Adrenal gland (tissue), 12 donors: Measurements from ENCODE around the gene TLX2. TPM values are rescaled to one million over a fixed set of nuclear protein-coding genes. Genes with fewer than 3 reads are reported as not detected.

Experiments used
- DNase-seq, 7 donors: peaks; one replicate each; pipeline ENCODE4 v3.0.0-alpha.2; 2019 to 2020
- H3K27ac ChIP-seq, 5 donors: fragments of 200-600 bp; sonication (generic) in 4 of 5; 1 replicate in 3 of 5; 2 replicates in 2 of 5; pipeline versions ENCODE4 v1.5.1 to v1.8.0; 2016 to 2020; ENCODE audit warnings: mild to moderate bottlenecking in 1 of 5
- H3K27me3 ChIP-seq: fragments of 200-600 bp; 2 replicates; pipeline ENCODE4 v1.8.0; 2021
- H3K36me3 ChIP-seq, 2 donors: fragments of 200-600 bp; replicated peaks in 1 of 2; 1 replicate in 1 of 2; 2 replicates in 1 of 2; pipeline versions ENCODE4 v1.5.1 to v1.8.0; 2018 to 2022
- H3K4me1 ChIP-seq, 2 donors: fragments of 200-600 bp; replicated peaks in 1 of 2; 1 replicate in 1 of 2; 2 replicates in 1 of 2; pipeline versions ENCODE4 v1.5.1 to v1.8.0; 2018 to 2021
- H3K4me3 ChIP-seq, 4 donors: fragments of 200-600 bp; sonication (generic) in 3 of 4; one replicate each; pipeline ENCODE4 v1.5.1; 2016 to 2018
- H3K9me3 ChIP-seq, 3 donors: fragments of 200-600 bp; sonication (generic) in 1 of 3; replicated peaks in 1 of 3; 1 replicate in 2 of 3; 2 replicates in 1 of 3; pipeline versions ENCODE4 v1.5.1 to v1.8.0; 2016 to 2021
- CTCF ChIP-seq, 6 experiments: fragments of 450-650 bp in 4 of 6; fragments of 200-600 bp in 2 of 6; sonication (generic) in 1 of 6; IDR thresholded peaks; 1 replicate in 5 of 6; 2 replicates in 1 of 6; pipeline versions ENCODE4 v1.5.1 to v1.8.0; 2016 to 2021; ENCODE audit warnings: antibody characterized with exemption in 6 of 6, mild to moderate bottlenecking in 2 of 6, moderate library complexity in 1 of 6
- POLR2A ChIP-seq, 2 donors: fragments of 450-650 bp; IDR thresholded peaks; one replicate each; pipeline ENCODE4 v1.6.1; 2017; ENCODE audit warnings: antibody characterized with exemption in 2 of 2, mild to moderate bottlenecking in 2 of 2, moderate library complexity in 1 of 2
- whole genome bisulfite sequencing, 4 donors: extraction: QIAGEN DNeasy Blood & Tissue Kit in 2 of 4; methylation state at CpG; one replicate each; pipeline versions ENCODE4 v1.1.5 to v1.1.7; 2013 to 2017; 5-methylcytosine and 5-hydroxymethylcytosine counted together
- intact Hi-C, 2 donors: fragments of 100-400 bp; cut with DNase I; formaldehyde crosslinking; loops; one replicate each; pipeline versions ENCODE4 v1.14.1 to v1.15.0; 2022 to 2023
- polyA plus RNA-seq, 3 donors: library from polyadenylated mRNA; stranded (reverse); fragments of 200-250 nt in 2 of 3; fragments of 350-450 nt in 1 of 3; fragmentation: Illumina TruSeq in 1 of 3; extraction: RNeasy Lipid Tissue Mini Kit (QIAGEN cat#74804) in 1 of 3; gene quantifications; one replicate each; pipeline ENCODE4 v1.2.3, GENCODE V29; 2013 to 2014
- total RNA-seq, 9 donors: library from RNA; depleted of rRNA in 4 of 9; stranded (reverse); fragments of >200 nt in 4 of 9; fragments of 120-200 nt in 1 of 9; fragmentation: NEBNext Ultra II Directional in 1 of 9; extraction: Animal tissue kit (Norgen Biotek cat#: 25700) in 1 of 9; gene quantifications; one replicate each; pipeline versions ENCODE4 v1.1.0 to v1.2.4, GENCODE V29; 2013 to 2023
- donor health status: healthy with polysubstance abuse.
- donor health status: Bipolar disorder and iron deficiency.
- donor health status: DM: yes; HTN: yes; CAD: no.
- donor health status: DM: no; HTN: no; CAD: no.
- donor health status: DM: no; HTN: no; CAD: no.
- donor health status: DM: yes; HTN: yes; CAD: no.

TLX2 gene
- total and polyA plus RNA-seq, 12 donors = 0.46 to 22.8 (median 3.5) TPM; not detected in 4

GRCh38 chr2:74507926-74508520, 6.2 kb upstream of the TLX2 start:
- no peak for TF ChIP-seq CTCF (IDR thresholded peaks at IDR 0.05)
- TF ChIP-seq POLR2A (IDR thresholded peaks at IDR 0.05) = no peak
- peaks cover 25% of the 10 kb centered on the region for H3K27me3 ChIP-seq
- intact Hi-C loops = loop anchor here in 1 of 2 donors (2.0 kb wide), 1 partner anchor 21 kb away; the partner anchor contains the start of genes AUP1 and HTRA2
- peak overlapping the region; percentile 5 to 91 (median 80) for H3K4me3 ChIP-seq
- H3K9me3 ChIP-seq = no peaks in the 10 kb centered on the region
- H3K36me3 ChIP-seq = peaks cover 0 to 12% of the 10 kb centered on the region in 2 donors
- H3K4me1 ChIP-seq = peaks cover 19 to 44% of the 10 kb centered on the region in 2 donors
- DNase-seq = peak in 2 of 7 donors; percentile 41 to 84
- peak overlapping the region in 4 of 5 donors; percentile 93 to 100 (median 97) for H3K27ac ChIP-seq
- 12 to 28% (median 13%) methylated on average over 17 to 38 of the region's 38 CpGs for WGBS, 4 donors

- 61 to 88% (median 69%) methylated on average over 4 of the region's 4 CpGs for WGBS, 4 donors
- Histone ChIP-seq H3K4me3 (no peak overlapping the region), H3K4me1 (peaks cover 19 to 36% of the 10 kb centered on the region in 2 donors), H3K27ac (no peak overlapping the region), H3K27me3 (peaks cover 47% of the 10 kb centered on the region), H3K9me3 (no peaks in the 10 kb centered on the region), H3K36me3 (peaks cover 0 to 5% of the 10 kb centered on the region in 2 donors)
- DNase-seq = no peak
- TF ChIP-seq CTCF (IDR thresholded peaks at IDR 0.05) (no peak), POLR2A (IDR thresholded peaks at IDR 0.05) (no peak)
- intact Hi-C loops = no loop called here
Observed at GRCh38 chr2:74510272-74510671, 4.0 kb upstream of the TLX2 start.

GRCh38 chr2:74511104-74511989, 2.9 kb upstream of the TLX2 start:
- Histone ChIP-seq H3K27ac (no peak overlapping the region), H3K4me3 (no peak overlapping the region), H3K27me3 (peaks cover 58% of the 10 kb centered on the region), H3K36me3 (no peaks in the 10 kb centered on the region), H3K4me1 (peaks cover 12 to 34% of the 10 kb centered on the region in 2 donors), H3K9me3 (no peaks in the 10 kb centered on the region)
- no peak for TF ChIP-seq CTCF (IDR thresholded peaks at IDR 0.05)
- TF ChIP-seq POLR2A (IDR thresholded peaks at IDR 0.05) = no peak
- DNase-seq = no peak
- 26 to 37% (median 30%) methylated on average over 11 of the region's 11 CpGs for WGBS, 4 donors
- intact Hi-C loops = no loop called here
